NCI-H748 (cell line): Measurements from ENCODE around the gene CDK14.

Source experiments
- DNase-seq: peaks from one replicate; lab custom pipeline; 2025; ENCODE audit not compliant: unreplicated experiment; lab: John Stamatoyannopoulos, UW

Gene CDK14

DNA sequence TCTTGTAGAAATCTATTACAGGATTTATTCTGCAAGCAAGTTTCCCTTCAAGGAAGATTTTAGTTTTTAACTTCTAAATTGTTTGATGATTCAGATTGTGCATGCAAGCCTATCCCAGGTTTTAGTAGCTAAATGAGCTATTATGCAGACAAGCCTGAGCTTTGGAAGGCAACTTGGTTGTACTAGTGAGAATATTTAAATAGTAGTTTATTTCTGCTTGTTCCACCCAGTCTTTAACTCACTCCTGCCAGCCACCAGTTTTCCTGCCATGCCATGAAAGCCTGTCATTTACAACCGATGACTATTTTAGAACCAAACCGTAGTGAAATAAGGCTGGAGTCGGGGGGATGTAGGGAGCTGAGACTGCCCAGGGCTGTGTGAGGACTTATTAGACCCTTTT, 343.5 kb downstream of the CDK14 start:
- DNase-seq = no peak

DNA sequence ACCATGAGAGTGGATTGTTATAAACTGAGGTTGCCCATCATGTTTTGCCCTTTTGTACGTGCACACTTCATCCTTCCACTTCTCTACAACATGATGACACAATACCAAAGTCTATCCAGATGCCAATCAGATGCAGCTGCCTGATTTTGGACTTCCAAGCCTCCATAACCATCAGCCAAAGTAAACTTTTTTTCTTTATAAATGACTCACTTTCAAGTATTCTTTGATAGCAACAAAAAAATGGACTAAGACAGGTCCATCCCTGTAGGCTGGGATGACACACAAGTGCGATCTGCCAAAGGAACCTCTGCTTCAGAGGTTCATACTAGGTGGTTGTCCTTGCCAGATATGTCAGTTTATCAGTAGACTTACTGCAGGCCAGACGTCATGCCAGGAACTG, 347.9 kb downstream of the CDK14 start:
- DNase-seq = no peak

DNA sequence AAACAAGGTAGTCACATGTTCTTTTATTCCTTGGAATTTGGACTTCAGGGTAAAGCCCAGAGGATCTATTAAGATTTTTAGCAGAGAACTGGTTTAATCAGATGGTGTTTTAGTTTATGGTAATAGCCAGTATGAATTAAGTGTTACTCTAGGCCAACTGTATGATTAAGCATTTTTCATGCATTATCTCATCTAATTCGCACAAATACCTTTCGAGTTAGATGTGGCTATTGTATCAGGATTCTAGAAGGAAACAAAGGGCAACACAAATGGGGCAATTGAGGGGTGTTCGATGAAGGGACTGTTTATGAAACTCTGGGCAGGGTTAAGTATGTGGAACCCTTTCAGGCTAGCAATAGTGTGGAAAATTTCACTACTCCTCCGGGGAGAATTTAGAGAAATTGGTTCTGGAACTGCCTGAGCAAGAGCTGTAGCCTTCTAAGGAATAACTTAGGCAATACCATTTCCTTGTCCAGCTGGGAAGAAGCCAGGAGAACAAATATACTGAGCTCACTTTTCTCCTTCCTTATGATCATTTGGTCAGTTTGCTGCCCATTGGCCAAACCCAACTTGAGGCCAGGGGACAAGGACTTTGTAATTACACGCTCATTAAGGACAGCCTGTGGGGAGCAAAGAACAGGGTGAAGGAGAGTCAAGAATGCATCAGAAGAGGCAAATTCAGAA, 349.1 kb downstream of the CDK14 start:
- no peak for DNase-seq

DNA sequence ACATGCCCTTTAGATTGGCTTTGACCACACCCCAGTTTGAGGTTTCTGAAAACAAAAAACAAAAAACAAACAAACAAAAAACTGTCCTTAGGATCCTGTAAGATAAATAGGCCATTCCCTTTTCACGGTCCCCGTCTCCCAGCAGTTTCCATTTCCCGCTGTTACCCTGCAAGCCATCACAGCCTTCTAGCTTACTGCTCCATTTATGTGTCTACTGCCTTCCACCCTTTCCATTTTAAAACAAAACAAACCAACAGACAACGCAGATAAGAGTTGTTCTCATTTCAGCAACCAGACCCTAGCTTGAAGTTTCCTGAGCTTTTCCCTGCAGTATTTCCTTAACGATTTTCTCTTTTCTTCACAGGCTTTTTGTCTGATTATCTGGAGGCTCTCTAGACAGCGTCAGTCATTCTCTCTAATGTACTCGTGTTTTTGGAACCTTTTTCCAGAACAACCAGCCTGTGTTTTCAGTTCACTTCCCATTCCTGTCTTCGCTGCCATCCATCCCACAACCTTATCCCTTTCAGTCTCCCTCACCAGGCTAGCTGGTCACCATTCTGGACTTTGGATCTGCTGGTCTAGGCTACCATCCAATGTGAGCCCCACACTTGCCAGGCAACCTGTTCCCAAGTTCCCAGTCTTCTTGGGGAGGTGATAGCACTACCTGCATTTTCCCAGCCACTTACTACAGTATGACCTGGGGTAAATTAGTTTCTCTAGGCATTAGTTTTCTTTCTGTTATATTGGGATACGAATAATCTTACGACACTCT, 350.8 kb downstream of the CDK14 start:
- DNase-seq = no peak

DNA sequence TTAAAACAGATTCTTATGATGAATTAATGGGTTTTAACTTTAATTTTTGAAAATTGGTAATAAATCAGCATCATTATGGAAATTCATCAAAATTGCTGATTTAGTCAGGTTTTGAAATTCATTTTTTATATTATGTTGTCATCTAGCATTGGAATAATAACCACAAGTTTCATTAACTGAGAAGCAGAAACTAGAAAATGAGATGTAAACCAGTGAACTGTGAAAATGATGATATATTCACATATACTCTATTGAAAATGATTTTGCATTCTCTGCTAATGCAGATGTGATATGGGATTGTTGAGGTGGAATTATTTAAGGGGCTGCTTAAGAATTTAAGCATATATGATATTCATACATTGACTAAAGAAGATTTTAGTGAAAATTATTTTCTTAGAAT, 352.0 kb downstream of the CDK14 start:
- no peak for DNase-seq

DNA sequence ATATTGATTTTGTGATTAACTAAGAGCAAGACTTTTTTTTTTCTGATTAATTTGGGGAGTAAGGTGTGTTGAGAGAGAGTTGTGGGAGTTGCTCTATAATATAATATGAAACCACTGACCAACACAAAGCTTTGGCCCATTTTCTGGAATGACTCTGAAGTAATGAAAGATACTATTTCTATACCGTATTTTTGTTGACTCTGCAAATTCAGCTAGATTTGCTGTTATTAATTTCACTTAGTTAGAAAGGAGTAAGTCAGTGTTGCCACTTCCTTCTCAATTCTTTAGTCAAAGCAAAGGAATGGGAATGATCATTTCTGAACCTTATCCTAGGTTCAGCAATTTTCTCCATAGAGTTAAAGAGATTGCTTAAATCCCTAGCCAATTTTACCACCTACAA, 355.1 kb downstream of the CDK14 start:
- no peak for DNase-seq

DNA sequence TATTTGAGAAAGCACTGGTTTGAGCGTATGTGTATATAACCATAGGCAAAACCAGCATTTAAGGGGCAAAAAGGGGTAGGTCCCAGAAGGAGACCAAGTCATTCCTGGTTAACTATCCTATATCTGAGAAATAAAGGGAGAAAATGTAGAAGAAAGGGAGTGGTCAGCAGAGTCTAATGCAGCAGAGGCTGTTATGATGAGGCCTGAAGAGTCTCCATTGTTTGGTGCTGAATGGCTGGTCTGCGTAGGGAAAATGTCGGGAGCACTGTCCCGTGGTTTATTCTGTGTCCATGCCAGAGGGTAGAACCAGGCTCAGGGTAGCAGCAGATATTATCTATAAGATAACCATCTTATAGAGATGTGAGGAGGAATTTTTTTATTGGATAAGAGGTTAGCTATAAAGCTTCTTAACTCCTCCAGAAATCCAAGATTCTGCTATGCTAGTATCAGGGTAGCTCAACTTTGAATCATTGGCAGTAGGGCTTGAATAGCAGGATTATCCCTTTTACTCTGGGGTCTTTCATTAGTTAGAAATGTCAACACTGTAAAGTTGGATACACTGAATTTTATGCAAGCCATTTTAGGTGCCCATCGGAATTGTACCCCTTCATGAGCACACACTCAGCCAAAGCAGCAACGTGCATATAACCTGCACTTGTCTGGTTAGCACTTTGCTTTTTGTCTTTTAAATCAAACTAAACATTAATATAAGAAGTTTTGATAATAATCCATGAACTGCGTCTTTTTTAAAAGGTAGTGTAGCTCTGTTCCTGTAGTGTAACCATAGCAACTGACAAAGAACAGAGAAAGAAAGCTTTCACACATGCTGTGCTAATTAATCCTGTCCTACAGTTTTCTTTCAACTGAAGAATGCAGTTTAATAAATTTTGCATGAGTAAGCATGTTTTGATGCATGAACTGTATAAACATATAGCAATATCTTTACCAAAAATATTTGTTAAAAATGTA, 356.1 kb downstream of the CDK14 start:
- DNase-seq = peak; percentile 74

DNA sequence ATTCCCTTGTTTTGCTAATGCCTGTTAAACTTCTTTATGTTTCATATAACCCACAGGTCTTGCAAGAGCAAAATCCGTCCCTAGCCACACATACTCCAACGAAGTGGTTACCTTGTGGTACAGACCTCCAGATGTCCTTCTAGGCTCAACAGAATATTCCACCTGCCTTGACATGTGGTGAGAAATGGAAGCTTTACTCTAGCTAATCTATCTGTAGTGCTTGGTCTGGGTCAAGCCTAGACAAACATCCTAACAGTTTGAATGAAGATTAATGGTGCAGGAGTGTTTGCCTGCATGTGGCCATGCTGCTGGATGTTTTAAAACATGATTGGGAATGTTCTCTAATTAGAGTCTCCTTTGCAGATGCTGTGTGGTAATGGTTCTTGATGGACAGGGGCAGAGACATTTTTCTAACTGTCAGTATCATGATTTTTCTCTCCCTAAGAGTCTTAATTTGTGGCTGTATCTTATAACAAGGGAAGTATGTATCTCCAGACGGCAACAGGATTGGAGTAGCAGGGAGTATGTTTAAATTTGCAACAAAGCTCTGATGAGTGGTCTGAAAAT, 359.6 kb downstream of the CDK14 start:
- DNase-seq = peak; percentile 97

DNA sequence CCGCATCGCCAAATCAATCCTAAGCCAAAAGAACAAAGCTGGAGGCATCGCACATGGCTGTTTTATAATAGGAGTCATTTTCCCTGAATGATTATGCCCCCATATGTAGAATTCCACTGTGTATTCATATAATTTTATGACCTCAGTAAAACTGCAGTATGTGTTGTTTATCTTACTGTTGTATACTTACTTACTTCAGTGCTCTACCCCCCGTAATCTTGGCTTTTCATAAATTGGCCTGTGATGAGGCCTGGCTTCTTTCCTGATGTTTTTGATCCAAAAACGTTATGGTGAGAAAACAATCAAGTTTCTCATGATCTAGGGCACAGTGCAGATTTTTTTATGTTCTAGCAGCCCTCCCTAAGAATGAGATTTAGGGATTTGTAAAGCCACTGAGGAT, 361.8 kb downstream of the CDK14 start:
- peak; percentile 16 for DNase-seq

DNA sequence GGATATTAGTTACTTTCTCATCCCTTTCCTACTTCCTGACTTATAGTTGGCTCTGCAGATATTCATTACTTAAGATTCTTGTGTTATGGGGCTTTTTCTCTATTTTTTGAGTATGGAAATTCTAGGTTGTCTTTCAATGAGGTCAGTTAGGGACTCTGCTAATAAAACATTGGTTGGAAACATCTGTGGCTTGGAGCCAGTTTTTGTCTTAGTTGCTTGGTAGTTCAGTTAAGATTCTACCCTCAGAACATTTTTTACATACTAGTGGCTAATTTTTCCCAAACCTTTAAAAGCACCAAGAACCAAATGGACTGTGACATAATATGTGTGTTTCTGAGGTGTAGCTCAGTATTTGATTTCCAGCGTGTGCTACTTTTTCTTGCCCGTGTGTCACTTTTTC, 362.5 kb downstream of the CDK14 start:
- DNase-seq = no peak

DNA sequence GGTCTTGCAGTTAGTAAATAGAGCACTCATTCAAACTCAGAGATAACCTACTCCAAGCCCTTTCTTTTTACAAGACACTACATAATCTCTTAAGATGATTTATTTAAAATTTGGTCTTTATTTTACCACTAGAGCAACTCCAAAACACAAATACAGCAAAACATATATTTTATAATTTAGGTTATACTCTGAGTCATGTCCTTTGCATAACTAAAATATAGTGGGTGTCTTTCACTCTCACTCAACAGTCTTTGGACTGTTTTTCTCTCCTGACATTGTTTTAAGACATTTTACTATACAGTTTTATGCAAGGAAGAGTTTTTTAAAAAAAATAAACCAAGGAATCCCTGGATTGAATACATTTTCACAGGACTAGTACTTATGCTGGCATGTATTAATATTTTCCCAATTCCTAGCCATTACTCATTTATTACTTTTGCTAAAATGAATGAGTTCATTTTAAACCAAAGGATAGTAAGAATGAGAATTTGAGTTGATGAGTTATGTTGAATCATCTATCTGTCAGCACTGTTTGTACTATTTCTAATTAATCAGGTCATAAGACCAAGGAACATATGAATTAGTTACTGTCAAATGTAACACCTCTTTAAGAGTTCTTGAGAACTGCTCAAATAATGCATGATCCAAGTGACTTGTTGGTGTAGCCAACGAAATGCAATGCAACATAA, 365.1 kb downstream of the CDK14 start:
- no peak for DNase-seq

DNA sequence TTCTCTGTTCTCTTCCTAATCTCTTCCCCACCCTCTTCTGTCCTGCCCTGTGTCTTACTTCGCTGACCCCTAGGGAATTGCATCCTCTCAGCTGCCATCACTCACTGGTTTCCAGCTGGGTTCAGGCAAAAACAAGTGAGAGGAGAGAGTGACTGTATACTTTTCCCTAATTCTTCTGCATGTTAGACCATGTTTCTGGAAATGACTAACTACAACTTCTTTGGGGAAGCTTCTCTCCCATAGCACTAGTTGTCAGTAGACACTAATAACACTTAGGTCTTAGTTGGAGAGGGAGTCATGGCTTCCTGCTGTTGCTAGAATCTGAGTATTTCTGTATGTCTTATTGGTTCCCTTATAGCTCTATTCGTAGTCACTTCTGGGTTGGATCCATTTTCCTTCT, 369.1 kb downstream of the CDK14 start:
- DNase-seq = no peak

DNA sequence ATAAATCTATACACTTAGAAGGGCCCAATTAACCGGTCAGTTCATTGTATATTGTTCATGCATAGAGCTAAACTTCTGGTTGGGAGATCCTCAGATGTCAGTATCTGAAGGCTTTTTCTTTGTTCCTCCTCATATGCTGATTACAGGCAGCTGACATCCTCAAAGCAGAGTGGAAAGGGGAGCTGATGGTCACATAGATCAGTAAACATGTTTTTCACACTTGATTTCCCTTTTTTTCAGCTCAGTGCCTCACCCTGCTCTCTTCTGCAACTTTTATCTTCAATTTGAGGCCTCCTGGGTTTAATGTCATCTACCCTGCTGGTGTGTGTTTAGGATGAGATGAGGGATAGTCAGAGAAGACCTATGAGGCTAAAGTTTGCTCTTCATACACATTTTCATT, 370.2 kb downstream of the CDK14 start:
- no peak for DNase-seq

DNA sequence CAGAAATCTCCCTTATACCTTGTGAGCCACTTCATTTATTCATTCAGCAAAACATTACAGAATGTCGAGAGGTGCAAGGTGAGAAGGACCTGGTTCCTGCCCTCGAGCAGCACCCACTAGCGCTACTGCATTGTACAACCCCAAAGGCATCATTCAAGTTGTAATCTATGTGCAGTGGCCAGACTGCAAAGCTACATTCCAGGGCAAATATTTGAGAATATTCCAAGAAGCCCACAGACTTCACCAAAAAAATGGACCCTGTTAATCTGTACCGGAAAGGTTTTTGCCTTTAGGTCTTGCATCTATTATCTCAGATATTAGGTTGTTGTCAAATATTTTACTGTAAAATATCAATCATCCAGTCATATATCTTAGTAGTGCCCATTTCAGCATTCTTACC, 372.8 kb downstream of the CDK14 start:
- DNase-seq = no peak

DNA sequence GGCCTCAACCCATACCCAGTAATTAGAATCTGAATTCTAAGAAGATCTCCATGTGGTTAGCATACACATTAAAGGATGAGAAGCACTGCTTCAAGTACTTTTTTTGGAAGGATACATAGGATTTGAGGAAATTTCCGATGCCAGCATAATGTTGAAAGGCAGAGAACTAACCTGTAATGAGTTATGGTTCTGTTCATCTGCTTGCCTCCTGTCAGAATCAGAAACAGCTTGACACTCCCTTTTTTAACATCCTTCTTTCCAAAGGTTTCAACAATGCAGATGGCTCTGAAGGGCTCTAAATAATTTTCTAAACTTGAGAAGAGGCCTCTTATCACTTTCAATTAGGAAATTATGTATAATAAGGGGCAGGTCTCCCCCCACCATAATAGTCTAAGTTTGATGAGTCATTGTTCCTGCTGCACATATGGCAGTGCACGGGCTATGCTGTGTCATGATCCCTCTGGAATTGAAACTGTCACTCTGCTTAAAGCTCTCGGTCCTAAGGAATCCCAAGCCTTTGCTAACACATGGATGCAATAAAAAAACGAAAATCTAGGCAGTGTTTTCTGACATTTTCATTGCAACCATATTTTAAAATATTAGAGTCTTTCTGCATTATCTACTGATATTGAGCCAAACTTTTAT, 376.9 kb downstream of the CDK14 start:
- no peak for DNase-seq

DNA sequence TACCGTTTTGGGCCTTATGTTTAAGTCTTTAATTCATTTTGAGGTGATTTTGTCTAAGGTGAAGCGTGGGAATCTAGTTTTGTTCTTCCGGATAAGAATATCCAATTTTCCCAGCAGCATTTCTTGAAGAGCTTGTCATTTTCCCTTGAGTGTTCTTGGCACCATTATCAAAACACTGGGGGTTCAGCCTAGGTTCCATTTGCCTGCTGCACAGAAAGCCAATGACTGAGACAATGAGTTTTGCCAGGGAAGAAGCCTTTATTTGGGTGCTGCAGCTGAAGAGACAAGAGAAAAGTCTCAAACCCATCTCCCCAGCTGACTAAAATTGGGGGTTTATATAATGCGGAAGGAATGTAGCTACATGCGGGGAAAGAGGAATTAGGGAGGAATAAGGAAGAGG, 380.9 kb downstream of the CDK14 start:
- DNase-seq = no peak

DNA sequence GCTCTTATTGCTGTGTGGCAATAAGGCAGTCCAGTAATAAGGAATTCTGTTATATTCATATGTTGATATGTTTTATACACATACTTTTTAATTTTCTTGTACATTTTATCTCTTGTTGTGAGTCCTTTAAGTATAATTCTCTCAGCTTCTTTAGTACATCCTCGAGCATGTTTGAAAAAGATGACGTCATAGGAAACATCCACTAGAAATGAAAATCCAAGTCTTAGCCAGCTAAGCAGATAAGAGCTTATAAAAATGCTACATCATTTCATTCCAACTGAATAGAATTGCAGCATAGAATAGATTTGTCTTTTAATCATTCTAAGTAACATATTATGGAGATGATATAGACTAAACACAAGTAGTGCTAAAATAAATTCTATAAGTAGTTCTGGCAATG, 384.4 kb downstream of the CDK14 start:
- DNase-seq = no peak

DNA sequence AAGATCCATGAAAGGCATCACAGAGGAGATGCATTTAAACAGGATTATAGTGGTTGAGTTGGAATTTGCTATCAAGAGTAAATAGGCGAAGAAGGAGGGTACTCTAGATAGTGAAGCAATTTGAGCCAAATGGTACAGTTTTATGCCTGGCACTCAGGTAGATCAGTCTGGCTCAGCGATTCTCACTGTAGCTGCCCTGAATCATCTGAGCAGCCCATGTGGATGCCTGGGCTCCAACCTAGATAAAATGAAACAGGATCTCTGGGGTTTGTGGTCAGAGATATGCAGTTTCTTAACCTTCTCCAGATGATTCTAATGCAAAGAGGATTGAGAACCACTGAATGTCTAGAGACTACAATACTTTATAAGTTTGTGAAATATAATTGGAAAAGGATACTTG, 386.1 kb downstream of the CDK14 start:
- no peak for DNase-seq

DNA sequence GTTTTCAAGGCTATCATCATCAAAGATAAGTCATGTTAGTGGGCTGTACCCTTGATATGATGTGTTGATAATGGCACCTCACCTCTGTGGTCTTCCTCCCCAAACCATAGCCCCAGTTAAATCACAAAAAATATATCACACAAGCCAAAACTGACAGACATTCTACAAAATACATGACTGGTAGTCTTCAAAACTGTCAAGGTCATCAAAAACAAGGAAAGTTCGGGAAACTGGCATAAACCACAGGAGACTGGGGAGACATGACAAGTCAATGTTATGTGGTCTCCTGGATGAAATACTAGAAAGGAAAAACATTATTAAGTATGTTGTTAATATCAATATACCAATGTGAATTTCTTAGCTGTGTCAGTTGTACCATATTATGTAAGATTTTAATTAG, 388.6 kb downstream of the CDK14 start:
- no peak for DNase-seq

DNA sequence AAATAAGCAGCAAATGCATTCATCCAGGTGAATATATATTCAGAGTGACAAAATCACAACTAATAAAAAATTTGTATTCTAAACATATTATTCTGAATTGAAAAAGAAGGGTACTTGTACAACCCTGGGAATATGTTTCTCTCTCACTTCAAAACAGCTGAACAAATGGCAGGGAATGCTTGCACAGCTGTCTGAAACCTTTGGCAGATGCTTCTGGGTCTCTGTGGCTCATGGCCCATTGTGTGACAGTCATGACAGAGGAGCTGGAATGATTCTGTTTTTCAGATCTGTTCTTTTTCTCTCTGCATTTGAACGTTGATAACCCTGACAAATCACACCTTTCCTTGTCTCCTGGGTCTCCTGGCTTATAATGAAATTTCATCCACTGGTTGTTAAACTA, 392.4 kb downstream of the CDK14 start:
- peak; percentile 88 for DNase-seq
